NCI-H2081 (cell line): ENCODE results near the gene NUDT19.
A peak's percentile ranks its signal among the peaks of the same experiment; 100 is the strongest.
"Not testable (repeated sequence)": the region's sequence is repeated elsewhere in the genome, so short reads cannot be mapped to it uniquely, and the experiment has no call there.

Source experiments
- DNase-seq, 2 experiments: peaks; one replicate each; lab custom pipeline; 2025; lab: John Stamatoyannopoulos, UW

Gene NUDT19

DNA sequence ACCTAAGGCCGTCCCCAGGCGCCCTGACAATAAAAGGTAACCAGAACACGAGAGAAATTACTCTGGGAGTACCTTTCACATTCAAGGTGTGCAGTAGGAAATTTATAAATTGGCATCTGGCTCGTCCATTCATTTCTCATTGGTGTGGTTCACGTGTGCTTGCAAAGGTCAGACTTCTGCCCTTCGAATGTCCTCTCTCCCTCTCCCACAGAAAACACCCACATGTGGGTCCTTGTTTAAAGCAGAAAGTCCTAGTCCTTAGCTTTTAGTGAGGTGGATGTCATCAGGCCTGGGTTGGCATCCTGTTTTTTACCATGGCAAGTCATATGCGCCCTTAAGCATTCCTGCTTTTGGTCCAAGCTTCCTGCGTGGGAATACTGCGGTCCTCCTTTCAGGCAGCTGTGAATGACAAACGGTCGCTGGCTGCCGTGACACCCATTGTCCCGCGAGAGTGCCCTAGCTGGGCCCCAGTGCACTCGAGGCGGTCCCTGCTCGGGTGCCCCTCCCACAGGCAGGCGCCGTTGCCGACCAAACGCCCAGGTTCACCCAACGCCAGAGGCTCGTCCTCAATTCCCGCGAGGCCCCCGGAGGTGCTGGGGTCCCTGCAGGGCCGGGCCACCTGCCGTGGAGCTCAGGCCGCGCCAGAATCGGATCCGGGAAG lies at the start of gene NUDT19:
NUDT19 (plus strand) TSS at position 531 of the 661 bp plus-strand sequence. CDS start 140 bp downstream, outside the sequence.
- peak; percentile 84 to 93 for DNase-seq

- no peak for DNase-seq
Observed at GRCh38 chr19:32642771-32643170, 48.9 kb upstream of the NUDT19 start.

- DNase-seq: no peak
Observed at GRCh38 chr19:32646556-32646955, 45.1 kb upstream of the NUDT19 start.

DNA sequence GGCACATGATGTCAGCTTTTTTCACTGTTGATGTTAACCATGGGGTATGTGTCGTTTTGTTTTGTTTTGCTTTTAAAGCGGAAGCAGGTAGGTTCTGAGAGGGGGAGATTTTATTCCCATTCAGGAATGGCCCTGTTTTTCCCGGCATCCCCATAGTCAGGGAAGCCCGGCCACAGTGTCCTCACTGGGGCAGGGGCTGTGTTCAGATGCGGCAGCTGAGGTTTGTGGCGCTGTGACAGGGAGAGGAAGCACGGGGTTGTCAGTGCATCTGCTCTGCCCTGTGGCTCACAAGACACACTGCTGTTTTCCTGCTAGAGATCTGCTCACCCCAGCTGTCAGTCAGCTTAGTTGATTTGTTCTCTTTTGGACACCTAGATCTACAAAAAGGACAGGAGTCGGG lies 44.3 kb upstream of the NUDT19 start:
- DNase-seq: no peak

DNA sequence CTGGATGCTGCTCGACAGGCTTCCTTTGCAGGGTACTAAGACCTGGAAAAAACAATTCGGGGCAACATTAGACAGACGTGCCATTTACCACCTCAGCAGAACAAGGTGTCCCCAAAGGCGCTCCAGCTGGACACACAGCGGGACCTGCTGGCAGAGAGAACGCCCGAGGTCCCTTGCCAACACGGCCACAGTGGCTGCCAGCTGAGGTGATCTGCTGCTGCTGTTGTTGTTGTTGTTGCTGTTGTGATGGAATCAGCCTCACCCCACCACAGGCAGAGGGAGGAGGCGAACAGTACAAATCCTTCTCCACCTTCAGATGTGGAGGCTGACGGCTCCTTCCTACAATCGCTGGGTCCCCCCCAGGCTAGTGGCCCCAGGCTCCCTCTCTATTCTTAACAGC lies 41.9 kb upstream of the NUDT19 start:
- no peak for DNase-seq

GRCh38 chr19:32650671-32651070 lies 41.0 kb upstream of the NUDT19 start:
- DNase-seq: no peak

DNA sequence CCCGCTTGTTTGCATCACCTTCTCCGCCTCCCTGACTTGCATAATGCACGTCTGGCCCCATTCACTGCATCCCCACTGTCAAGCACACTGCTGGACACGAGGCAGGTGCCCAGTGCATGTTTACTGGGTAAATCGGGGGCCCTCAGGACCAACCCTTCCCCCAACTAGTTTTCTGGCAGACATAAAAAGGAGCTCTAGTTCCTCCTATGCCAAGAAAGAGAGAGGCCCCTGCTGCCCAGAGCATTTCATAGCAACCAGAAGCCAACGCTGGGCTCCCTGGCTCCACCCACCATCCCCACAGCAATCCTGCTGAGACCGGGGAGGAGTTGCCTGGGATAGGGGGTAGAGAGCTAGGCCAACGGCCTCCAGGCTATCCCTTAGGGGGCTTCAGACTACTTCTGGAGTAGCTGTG lies 39.9 kb upstream of the NUDT19 start:
- DNase-seq: no peak

DNA sequence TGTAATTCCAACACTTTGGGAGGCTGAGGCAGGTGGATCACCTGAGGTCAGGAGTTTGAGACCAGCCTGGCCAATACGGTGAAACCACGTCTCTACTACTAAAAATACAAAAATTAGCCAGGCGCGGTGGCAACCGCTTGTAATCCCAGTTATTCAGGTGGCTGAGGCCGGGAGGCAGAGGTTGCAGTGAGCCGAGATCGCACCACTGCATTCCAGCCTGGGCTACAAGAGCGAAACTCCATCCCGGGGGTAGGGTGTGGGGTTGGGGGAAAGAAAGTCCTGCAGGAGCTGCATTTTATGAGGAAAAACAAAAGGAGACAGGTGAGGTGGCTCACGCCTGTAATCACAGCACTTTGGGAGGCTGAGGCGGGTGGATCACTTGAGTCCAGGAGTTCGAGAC lies 39.3 kb upstream of the NUDT19 start:
- not testable (repeated sequence) for DNase-seq

DNA sequence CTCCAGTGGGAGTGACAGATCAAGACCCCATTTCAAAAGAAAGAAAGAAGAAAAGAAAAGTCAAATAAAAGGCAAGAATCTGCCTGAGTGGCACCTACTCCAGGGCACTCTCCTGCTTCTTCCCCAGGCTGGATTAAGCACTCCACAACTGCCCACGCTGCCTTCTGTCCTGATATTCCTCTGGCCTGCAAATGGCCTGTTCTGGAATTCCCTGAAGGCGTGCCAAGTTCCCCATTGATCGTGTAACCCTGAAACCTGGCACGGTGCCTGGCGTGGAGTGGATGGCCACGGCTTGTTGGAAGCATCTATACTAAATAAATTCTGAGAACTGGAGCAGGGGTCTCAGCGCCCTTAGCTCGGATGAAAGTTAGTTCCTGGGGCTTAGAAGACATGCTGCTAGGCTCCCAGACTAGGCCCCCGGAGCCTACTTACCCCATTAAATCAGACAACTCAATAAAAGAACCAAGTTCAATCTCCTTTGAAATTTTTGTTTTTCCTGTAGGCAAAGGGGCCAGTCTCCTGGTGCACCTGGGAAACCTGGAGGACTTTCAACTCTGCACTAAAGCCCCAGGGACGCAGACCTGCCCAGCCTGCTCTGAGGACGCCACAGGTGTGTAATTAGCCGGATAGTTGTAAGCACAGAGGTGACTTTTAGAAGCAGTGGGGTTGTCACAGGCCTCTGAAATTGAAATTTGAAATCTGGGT lies 38.6 kb upstream of the NUDT19 start:
- DNase-seq: no peak

DNA sequence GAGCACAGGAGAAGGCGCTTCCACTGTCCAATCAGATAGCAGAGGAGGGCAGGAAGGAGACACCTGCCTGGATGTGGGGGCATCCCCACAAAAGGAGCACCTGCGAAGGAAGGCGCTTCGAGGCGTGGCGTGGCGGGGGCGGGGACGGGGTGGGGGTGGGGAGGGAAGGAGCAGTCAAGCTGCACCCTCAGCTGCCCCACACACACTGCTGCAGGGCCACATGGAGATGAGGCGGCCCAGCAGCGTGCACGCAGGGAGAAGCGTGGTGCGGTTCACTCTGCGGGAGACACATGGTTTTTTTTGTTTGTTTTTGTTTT lies 38.1 kb upstream of the NUDT19 start:
- DNase-seq: no peak

GRCh38 chr19:32656379-32656778 lies 35.2 kb upstream of the NUDT19 start:
- DNase-seq: not testable (repeated sequence)

- no peak for DNase-seq
Observed at GRCh38 chr19:32658075-32658474, 33.5 kb upstream of the NUDT19 start.

- no peak for DNase-seq
Observed at GRCh38 chr19:32658527-32658926, 33.1 kb upstream of the NUDT19 start.

DNA sequence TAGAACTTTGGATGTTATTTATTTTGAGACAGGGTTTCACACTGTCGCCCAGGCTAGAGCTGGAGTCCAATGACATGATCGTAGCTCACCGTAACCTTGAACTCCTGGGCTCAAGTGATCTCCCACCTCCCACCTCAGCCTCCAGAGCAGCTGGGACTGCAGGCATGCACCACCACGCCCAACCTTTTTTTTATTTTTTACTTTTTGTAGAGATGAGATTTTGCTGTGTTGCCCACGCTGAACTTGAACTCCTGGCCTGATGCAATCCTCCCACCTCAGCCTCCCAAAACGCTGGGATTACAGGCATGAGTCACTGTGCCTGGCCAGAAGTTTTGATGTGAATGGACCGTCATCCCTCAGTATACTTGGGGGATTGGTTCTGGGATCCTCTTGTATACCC lies 30.3 kb upstream of the NUDT19 start:
- no peak for DNase-seq

GRCh38 chr19:32662186-32662585 lies 29.4 kb upstream of the NUDT19 start:
- DNase-seq: no peak

DNA sequence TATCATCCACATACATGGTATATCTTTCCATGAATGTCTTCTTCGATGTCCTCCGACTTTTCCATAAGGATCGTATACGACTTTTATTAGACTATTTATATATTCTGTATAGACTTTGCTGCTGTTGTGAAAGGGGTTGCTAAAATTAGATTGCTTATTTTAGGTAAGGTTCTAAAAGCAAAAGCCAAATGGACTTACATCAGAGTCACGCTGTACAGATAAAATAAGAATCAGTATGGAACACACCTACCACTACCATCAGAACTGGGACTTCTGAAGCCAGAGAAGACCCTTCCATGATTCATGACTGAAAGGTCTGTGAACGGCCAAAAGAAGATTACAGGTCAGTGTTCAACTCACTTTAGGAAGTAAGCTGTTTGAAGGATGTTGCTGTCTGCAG lies 25.5 kb upstream of the NUDT19 start:
- DNase-seq: no peak

DNA sequence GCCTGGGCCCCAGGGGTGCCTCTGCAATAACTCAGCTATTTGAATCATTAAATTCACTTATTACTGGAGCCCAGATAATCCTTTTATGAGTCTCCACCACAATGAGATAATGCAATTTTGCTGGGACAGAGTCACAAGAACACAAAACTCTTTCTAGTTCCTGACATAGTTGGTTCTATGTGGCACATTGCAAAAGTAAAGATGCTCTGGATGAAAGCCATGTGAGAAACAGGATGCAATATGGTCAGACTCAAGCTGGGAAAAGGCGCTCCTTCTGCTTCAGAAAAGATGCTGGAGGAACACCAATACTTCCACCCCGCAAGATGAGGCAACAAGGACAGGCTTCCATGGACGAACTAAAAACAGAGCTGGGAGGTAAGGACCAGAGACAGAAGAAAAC lies 22.3 kb upstream of the NUDT19 start:
- DNase-seq: no peak

GRCh38 chr19:32671883-32672593 lies 19.6 kb upstream of the NUDT19 start:
- DNase-seq: no peak

DNA sequence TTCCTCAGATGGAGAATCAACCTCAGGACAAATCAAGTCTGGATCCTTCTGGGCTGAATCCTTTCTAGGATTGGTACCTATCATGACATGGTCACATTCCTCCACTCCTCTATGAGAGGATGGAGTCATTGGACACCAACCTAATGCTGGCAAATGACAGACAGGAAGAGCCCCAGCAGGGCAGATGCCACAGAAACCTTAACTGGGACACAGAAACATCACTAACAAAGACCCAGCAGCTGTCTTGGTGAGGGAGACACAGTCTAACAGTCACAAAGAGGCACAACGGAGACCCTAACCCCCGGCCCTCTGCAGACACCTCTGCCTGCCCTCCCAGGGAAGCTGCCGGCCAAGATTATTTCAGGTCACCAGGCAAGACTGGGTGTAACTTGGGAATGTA lies 18.8 kb upstream of the NUDT19 start:
- DNase-seq: no peak

- DNase-seq: no peak
Observed at GRCh38 chr19:32673573-32673972, 18.0 kb upstream of the NUDT19 start.

DNA sequence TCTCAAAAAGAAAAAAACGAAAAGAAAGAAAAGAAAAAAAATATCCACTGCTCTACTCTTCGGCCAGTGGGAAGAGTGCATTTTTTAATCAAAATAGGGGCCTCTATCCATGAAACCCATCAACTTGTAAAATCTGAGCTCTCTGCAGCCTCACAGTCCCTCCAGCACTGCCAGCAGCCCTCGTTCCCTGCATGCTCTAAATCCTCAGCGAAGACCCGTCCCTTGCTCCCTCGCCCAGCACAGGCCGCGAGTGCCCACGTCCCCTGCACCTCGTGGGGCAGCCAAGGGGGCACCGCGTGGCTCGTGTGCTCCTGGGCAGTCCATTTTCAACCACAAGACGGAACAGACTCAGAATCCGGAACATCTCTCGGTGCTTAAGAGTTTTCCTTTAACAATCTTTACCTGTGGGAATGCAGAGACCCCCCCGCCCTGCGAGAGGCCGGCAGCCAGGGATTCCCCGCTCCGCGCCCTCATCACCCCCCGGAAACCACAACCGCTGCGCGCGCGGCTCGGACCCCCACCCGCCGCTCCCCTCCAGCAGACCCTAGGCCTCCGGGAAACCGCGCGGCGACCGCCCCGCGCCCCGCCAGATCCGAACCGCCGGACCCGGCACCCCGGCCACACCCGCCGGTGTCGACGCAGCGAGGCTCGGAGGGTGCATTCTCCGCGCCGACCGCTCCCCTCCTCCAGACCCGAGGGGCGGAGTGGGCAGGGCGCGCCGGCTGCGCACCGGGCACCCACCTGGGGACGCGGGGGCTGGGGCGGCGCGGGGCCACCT lies 17.3 kb upstream of the NUDT19 start:
- no peak for DNase-seq

DNA sequence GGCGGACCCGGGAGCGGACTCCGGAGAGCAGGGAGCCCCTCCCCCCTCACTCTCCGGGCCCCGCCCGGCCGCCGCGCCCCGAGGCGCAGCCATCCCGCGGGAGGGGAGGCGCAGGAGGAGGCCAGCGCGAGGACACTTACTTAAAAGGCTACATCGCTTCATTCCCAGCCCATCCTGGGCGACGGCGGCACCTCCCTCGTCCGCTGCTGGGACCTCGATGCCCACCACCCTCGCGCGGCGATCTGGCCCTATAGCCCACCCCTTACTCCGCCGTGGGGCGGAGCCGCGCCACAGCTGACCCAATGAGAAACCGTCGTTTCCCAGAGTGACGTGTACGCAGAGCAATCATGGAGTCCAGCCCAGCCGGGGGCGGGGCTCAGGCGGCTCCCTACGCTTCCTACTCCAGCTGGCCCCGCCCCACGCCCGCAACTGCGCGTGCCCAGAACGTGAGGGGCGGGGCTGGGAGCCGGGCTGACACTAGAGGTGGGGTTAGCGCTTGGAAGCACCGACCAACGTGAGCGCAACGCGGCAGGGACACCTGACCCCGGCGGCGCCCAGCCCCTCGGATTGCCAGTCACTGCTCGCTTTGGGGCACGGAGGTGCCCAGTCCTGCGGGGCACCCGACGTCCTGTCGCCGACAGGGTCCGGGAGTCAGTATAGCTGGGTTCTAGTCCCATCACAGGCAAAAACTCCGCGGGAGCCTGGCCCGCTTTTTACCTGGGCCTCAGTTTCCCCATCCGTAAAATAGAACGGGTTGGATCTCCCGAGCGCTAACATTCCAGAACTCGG lies 16.5 kb upstream of the NUDT19 start, which contains the start of gene ANKRD27:
ANKRD27 (minus strand) TSS at position 250 of the 789 bp plus-strand sequence. CDS start 16,165 bp downstream, outside the sequence.
- peak; percentile 98 for DNase-seq
